NCI-H1092 treated with DMSO at 0.1 percent for 48 hours (cell line): ENCODE measurements around the gene B3GAT1.
"Not testable (repeated sequence)": the region's sequence is repeated elsewhere in the genome, so short reads cannot be mapped to it uniquely, and the experiment has no call there.

Source experiments
- DNase-seq: peaks from one replicate; lab custom pipeline; 2025; lab: John Stamatoyannopoulos, UW

Gene B3GAT1, protein sequence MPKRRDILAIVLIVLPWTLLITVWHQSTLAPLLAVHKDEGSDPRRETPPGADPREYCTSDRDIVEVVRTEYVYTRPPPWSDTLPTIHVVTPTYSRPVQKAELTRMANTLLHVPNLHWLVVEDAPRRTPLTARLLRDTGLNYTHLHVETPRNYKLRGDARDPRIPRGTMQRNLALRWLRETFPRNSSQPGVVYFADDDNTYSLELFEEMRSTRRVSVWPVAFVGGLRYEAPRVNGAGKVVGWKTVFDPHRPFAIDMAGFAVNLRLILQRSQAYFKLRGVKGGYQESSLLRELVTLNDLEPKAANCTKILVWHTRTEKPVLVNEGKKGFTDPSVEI

DNA sequence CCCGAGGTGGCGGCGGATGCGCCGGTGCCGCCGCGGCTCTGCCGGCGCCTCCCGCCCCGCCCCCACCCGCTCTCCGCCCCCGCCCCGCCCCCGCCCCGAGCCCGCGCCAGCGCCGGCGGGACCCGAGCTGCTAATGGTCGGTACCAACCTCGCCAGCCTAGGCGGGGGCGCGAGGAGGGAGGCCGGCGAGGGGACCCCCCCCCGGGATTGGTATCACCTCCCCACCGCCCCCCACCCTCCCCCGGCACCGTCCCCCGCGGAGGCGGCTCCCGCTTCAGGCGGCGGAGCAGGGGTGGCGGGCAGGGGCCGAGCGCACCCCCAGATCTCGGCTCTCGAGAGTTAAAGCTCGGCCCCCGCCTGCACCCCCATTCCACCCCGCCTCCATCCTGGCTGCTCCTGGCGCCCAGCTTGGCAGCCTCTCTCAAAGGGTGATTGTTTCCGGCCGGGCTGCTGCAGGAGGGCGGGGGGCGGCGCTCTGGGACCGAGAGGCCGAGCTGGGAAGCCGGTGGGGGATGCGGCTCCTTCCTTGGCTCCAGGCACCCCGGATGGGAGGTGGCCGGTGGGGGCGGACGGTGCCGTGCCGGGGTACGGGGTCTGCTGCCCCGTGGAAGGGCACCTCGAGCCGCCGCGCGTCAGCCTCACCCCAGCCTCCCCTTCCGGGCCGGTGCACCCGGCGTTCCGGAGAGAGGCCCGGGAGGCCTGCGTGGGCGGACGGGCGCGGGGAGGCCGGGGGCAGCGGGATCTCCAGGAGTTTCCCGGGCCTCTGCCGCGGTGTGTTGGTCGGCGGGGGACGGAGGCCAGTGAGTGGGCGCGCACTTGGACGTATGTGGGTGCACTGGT lies at the start of gene B3GAT1:
Gene B3GAT1 (minus strand): TSS at position 40 of the 840 bp plus-strand sequence. CDS start 24,583 bp downstream, outside the sequence.
- DNase-seq = peak; percentile 69

DNA sequence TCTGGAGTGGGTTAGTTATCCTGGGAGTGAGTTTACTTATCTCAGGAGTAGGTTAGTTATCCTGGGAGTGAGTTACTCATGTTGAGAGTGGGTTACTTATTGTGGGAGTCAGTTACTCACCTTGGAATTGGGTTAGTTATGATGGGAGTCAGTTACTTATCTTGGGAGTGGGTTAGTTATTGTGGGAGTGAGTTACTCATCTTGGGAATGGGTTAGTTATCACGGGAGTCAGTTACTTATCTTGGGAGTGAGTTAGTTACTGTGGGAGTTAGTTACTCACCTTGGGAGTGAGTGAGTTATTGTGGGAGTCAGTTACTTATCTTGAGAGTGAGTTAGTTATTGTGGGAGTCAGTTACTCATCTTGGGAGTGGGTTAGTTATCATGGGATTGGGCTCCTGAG lies 49.6 kb upstream of the B3GAT1 start:
- DNase-seq = no peak

GRCh38 chr11:134460881-134461280 lies 48.8 kb upstream of the B3GAT1 start:
- DNase-seq = no peak

- no peak for DNase-seq
These were observed 48.1 kb upstream of the B3GAT1 start for GRCh38 chr11:134460062-134460561.

DNA sequence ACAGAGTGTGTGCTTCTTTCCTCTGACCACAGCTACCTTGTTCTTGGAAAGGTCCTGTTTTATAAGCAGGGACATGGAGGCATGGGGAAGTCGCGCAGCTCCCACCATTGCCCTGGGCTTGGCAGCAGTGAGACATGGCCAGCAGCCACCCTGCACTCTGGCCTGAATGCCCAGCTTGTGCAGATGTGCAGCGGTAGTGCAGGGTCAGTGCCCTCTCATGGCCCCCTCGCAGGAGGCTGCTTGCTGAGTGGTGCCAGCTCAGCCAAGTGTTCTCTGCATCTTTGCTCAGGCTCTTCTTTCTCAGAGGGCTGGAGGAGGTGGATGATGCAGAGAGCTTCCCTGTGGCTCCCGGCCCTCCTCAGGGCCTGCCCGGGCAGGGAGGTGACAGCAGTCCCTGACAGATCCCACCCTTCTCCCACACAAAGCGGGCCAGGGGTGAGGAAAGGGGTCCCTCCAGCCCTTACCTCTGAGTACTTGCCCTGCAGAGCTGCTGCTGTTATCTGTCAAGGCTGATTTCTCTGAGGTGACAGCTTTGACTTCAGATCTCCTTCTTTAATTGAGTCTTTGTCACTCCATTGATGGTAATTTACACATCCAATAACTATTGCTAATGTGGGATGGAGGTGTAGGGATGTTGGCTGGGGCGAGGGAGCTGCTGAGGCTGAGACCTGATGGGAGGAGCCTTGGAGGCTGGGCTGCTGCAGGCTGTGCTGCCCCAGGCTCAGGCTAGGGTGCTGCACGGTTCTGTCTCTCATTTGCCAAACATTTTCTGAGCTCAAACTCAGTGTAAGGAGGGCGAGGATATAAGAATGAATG lies 47.4 kb upstream of the B3GAT1 start:
- DNase-seq = no peak

GRCh38 chr11:134457411-134458007 lies 45.5 kb upstream of the B3GAT1 start:
- not testable (repeated sequence) for DNase-seq

DNA sequence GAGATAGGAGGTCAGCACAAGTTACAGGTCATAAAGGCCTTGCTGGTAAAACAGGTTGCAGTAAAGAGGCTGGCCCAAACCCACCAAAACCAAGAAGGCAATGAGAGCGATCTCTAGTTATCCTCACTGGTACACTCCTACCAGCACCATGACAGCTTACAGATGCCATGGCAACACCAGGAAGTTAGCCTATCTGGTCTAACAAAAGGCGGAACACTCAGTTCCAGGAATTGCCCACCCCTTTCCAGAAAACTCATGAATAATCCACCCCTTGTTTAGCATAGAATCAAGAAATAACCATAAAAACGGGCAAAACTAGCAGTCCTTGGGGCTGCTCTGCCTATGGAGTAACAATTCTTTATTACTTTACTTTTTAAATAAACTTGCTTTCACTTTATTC lies 43.5 kb upstream of the B3GAT1 start:
- DNase-seq = no peak

DNA sequence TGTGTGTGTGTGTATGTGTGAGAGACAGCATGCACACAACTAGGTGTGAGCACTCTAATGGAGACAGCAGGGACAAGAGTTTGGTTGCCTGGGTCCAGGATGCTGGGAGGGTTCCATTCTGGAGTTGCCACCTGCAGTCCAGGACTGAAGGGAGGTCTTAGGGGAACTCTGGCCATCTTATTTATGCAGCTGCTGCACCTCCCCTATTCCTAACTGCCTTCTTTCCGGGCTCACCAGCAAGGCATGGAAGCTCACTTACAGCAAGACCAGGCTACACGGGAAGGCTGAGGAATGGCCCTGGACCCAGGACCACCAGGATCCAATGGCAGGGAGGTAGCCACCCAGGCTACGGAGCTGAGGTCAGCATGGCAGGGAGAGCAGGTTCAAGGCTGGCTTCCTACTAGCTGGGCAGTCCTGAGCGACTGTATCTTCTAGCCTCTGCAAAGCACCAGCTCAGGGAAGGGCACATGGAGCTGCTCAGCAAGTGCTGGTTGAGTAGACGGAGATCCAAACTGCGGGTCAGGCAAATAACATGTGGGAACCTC lies 42.2 kb upstream of the B3GAT1 start:
- DNase-seq = no peak

- no peak for DNase-seq
These were observed 41.4 kb upstream of the B3GAT1 start for GRCh38 chr11:134453441-134453840.

GRCh38 chr11:134452838-134453155 lies 40.8 kb upstream of the B3GAT1 start:
- DNase-seq = no peak

- DNase-seq = no peak
These were observed 40.2 kb upstream of the B3GAT1 start for GRCh38 chr11:134452026-134452837.

GRCh38 chr11:134450186-134450585 lies 38.1 kb upstream of the B3GAT1 start:
- DNase-seq = no peak

GRCh38 chr11:134449713-134450112 lies 37.7 kb upstream of the B3GAT1 start:
- DNase-seq = no peak

DNA sequence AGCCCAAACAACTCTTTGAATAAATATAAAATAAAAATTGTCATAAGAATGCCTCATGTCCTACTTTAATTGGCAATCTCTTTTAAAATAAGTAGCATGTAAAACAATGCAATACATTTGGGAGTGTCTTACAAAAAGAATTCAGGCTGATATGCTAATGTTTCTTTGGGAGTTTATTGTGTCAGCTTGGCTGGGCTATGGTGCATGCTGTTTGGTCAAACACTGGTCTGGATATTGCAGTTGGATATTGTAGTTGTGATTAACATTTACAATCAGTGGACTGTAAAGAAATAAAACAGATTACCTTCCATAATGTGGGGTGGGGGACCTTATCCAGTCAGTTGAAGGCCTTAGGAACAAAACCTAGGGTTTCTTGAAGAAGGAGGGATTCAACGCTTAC lies 37.0 kb upstream of the B3GAT1 start:
- DNase-seq = no peak

DNA sequence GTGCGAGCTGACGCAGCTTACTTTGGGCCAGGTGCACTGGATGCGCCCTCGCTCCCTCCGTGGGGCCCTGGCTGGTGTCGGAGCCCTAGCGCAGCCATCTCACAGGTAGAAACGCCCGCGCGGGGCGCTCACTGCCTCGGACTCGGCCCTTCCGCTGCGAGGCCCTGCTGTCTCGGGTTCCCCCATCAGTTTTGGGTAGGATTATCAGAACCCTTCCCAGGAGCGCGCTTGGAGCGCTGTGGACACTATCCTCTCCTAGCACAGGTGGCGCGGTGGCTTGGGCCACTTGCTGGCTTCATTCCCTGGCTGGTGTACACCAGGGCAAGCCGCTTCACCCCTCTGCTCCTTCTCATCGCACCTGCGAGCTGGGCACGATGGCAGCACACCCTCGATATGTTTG lies 35.7 kb upstream of the B3GAT1 start:
- DNase-seq = no peak

DNA sequence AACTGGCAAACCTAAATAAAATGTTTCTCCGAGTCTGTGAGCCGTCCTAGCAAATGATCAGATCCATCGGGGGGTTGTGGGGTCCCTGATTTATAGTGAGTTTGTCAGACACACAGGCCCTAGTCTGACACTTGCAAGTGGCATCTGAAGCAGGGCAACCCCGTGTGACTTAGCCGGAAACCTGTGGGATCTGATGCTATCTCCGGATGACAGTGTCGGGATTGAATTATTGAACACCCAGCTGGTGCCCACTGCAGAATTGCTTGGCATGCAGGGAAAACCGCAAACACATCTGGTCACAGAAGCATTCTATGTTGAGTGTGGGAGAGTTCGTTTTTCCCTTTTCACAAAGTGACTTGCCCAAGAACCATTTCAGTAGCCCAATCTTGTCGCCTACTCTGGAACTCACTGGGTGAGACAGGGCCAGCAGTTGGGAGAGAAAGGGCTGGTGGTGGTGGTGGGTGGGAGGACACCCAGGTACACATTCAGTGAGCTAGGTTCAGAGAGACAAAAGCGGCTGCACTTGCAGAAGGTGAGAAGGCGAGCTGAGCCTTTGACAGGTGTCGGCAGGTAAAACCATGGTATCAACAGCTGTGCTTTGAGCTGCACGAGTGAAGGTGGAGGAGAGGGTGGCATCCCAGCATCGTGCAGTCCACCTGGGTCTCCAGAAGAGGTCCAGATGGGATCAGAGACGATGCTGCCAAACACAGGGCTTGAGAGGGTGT lies 33.7 kb upstream of the B3GAT1 start:
- no peak for DNase-seq

DNA sequence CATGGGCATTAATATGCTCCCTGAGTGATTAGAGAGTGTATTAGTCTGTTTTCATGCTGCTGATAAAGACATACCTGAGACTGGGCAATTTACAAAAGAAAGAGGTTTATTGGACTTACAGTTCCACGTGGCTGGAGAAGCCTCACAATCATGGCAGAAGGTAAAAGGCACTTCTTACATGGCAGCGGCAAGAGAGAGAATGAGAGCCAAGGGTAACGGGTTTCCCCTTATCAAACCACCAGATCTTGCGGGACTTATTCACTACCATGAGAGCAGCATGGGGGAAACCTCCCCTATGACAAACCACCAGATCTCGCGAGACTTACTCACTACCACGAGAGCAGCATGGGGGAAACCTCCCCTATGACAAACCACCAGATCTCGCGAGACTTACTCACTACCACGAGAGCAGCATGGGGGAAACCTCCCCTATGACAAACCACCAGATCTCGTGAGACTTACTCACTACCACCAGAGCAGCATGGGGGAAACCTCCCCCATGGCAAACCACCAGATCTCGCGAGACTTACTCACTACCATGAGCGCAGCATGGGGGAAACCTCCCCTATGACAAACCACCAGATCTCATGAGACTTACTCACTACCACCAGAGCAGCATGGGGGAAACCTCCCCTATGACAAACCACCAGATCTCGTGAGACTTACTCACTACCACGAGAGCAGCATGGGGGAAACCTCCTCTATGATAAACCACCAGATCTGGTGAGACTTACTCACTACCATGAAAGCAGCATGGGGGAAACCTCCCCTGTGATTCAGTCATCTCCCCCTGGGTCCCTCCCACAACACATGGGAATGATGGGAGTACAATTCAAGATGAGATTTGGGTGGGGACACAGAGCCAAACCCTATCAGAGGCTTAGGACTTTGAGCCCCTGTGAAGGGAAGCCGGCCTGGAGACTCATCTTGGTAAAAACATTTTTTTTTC lies 32.4 kb upstream of the B3GAT1 start:
- DNase-seq = not testable (repeated sequence)

DNA sequence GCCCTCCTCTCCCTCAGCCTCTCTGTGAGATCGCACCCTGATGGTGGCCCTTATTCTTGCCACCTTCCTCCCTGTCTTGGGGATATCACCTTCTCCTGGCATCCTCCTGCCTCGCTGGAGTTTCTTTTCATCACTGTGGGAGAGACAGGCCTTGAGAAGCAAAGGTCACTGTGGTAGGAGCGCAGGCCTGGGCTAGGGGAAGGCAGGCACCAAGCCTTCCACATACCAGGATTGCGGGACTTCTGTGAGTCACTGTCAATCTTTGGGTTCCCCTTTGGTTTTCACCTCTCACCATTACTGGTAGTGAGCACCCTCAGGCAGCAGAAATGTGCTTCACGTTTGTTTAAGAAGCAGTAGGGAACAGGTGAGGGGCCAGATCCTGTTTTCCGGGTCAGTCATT lies 31.2 kb upstream of the B3GAT1 start:
- no peak for DNase-seq

GRCh38 chr11:134442246-134442645 lies 30.2 kb upstream of the B3GAT1 start:
- no peak for DNase-seq
